ENCODE data around the gene EPX.
A peak's percentile ranks its signal among the peaks of the same experiment; 100 is the strongest.

The EPX gene

DNA sequence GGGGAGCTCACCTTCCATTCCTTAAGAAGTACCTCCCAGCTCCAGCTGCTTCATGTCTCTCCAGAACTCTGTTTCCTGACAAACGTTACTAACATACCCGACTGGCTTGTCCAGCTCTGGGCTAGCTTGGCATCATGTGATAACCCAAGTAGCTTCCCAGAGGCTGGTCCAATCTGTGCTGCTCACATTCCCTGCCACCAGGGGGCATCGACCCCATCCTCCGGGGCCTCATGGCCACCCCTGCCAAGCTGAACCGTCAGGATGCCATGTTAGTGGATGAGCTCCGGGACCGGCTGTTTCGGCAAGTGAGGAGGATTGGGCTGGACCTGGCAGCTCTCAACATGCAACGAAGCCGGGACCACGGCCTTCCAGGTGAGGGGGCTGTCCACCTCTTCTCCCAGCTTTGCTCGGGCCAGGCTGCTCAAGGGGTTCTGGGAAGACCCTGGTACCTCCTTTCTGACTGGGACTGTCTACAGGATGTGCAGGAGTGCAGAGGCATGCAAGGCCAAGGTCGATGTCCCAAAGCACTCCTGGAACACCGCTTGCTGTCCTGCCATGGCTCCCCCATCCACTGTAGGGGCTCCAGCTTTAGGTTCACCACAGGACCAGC, 7.6 kb downstream of the EPX start:
- TF ChIP-seq, protein P1, sequence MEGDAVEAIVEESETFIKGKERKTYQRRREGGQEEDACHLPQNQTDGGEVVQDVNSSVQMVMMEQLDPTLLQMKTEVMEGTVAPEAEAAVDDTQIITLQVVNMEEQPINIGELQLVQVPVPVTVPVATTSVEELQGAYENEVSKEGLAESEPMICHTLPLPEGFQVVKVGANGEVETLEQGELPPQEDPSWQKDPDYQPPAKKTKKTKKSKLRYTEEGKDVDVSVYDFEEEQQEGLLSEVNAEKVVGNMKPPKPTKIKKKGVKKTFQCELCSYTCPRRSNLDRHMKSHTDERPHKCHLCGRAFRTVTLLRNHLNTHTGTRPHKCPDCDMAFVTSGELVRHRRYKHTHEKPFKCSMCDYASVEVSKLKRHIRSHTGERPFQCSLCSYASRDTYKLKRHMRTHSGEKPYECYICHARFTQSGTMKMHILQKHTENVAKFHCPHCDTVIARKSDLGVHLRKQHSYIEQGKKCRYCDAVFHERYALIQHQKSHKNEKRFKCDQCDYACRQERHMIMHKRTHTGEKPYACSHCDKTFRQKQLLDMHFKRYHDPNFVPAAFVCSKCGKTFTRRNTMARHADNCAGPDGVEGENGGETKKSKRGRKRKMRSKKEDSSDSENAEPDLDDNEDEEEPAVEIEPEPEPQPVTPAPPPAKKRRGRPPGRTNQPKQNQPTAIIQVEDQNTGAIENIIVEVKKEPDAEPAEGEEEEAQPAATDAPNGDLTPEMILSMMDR (IDR thresholded peaks at IDR 0.05) = peak; percentile 62

DNA sequence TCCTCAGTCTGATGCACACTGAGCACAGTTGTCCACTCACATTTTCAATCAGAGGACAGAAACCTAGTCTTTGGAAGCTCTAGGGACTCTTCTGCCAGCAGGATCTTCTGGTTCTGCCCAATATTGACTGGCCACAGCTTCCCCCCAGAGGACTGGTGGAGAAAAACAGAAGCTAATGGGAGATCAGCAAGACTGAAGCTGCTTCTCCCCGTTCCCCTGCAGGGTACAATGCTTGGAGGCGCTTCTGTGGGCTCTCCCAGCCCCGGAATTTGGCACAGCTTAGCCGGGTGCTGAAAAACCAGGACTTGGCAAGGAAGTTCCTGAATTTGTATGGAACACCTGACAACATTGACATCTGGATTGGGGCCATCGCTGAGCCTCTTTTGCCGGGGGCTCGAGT, 10.3 kb downstream of the EPX start:
- TF ChIP-seq, protein P1 (IDR thresholded peaks at IDR 0.05) = no peak

DNA sequence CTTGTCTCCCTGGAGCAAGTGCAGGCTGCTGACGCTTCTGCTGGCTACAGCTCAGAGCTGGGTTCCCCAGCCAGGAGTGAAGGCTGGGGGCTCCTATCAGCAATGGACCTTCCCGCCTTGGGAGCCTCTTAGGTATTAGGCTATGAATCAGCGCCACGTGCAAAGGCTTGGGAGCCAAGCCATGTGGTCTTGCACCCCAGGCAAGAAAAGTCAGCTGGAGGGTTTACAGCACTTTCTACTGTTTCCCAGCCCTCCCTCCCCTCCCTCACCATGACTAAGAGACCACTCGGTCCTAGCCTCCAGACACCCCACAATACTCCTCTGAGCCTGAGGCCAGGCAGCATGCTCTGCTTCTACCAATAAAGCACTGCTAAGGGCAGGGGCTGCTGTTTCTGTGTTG, 12.3 kb downstream of the EPX start:
- TF ChIP-seq, protein P1 (IDR thresholded peaks at IDR 0.05) = no peak

DNA sequence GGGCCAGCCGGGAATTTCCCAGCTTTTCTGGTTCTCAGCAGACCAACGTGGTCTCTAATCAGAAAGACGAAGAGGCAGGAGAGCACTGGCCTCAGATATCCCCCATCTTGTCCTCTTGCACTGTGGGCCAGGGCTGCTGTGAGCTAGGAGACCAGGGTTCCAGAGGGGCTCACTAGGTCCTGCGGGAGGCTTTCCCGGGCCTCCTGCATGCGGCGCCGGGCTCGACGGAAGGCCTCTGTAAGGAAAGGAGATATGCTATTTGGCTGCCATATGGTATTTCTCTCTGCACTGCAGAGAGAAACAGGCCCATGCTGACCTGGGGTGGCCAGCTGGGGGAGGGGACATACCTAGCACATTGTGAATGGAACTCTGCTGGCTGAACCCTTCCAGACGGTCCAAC, 13.4 kb downstream of the EPX start:
- TF ChIP-seq, protein P1 (IDR thresholded peaks at IDR 0.05) = no peak

DNA sequence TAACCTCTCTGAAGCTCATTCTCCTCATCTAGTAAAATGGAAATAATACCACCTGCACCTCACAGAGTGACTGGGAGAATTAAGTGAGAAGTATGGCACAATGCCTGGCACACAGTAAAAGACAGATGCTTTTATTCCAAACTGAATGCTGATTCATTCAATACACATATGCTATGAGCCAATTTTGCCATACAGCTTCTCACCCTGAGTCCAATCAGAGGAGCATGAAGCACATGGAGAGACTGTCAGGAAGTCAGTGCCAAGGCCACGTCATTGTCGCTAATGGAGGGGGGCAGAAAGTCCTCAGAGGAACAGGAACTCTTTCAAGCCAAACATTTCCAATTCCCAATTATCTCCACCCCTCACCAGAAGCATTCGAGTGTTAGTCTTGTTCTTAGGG, 14.9 kb downstream of the EPX start:
- TF ChIP-seq, protein P1 (IDR thresholded peaks at IDR 0.05) = no peak

DNA sequence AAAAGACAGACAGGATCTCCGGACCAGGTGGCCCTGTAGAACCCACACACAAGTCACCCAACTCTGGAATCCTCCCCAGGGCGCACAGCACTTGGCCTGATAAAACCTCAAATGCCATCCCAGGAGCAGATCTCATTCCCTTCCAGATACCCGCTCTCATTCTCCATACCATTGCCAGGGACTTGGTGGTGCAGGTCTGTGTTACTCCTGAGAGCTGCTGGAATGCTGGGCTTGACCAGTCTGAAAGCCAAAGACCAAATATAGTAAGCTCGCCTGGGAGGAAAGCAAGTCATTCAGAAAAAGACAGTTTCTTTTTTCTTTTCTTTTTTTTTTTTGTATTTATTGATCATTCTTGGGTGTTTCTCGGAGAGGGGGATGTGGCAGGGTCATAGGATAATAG, 15.8 kb downstream of the EPX start:
- TF ChIP-seq, protein P1 (IDR thresholded peaks at IDR 0.05) = no peak

DNA sequence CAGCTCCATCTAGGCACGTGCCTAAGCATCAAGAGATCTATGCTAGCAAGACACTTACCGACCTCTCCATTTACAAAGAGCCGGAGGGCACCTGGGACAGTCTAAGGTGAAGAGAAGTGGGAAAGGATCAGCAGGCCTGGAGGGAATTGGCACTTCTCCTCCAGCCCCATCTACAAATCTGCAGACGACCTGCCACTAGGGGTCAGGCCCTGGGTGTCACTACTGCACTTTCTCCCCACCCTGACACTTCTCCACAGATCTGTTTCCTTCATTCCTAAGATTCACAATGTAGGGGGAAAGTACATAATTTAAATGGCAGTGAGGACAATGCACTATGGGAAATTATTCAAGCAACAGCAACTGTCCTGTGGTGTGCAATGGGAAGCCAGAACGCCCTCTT, 18.4 kb downstream of the EPX start:
- TF ChIP-seq, protein P1 (IDR thresholded peaks at IDR 0.05) = no peak

DNA sequence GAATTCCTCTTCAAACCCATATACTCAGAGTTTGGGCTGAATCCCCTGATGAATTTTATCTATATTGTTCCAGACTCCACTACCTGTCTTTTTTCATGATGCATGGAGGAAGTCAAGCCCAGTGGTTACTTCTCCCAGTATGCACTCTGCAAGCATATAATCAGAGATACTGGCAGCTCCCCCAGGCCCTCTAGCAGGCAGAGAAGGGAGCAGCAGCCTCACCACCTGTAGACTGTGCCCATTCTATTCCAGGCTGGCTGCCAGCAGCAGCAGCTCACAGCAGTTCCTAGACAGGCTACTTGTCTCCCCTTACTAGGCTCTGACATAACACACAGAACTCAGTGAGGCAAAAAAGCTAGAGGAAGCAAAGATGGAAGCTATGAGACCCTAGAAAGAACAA, 23.2 kb downstream of the EPX start:
- TF ChIP-seq, protein P1 (IDR thresholded peaks at IDR 0.05) = 0 out of 2 replicates have a peak, but pooled peaks have one; percentile 8
